HTR-8/SVneo (cell line): ENCODE data around the gene DCDC2B.
"Not testable (repeated sequence)": the region's sequence is repeated elsewhere in the genome, so short reads cannot be mapped to it uniquely, and the experiment has no call there.

ENCODE experiments used
- DNase-seq: peaks from one replicate; pipeline ENCODE4 v3.0.0; 2011; ENCODE audit warnings: low spot score, mixed read lengths; ENCODE audit not compliant: insufficient read length
- FAIRE-seq: peaks from 2 replicates; lab custom pipeline; 2011; peaks lifted over from hg19 to GRCh38; lab: Jason Lieb, UNC

DCDC2B gene

DNA sequence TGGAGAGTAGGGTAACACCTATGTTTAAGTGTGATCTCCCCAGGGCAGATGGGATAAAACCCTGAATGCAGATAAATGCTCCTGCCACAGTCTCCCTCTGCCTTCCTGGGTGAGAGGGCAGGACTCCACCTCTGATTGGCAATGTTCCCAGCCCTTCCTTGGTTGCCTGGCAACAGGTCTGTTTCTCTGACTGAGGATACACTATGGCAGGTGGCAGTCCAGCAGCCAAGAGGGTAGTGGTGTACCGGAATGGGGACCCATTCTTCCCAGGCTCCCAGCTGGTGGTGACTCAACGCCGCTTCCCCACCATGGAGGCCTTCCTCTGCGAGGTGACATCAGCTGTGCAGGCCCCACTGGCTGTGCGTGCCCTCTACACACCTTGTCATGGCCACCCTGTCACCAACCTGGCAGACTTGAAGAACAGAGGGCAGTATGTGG is at the start of gene DCDC2B:
Gene DCDC2B, plus strand, starts transcription at position 199 of the 438 bp plus-strand sequence. Its CDS starts 5 bp downstream, at position 204.
- FAIRE-seq (no peak), DNase-seq (no peak)

- DNase-seq = no peak
- no peak for FAIRE-seq
Measured at GRCh38 chr1:32159189-32159588, 49.7 kb upstream of the DCDC2B start.

DNA sequence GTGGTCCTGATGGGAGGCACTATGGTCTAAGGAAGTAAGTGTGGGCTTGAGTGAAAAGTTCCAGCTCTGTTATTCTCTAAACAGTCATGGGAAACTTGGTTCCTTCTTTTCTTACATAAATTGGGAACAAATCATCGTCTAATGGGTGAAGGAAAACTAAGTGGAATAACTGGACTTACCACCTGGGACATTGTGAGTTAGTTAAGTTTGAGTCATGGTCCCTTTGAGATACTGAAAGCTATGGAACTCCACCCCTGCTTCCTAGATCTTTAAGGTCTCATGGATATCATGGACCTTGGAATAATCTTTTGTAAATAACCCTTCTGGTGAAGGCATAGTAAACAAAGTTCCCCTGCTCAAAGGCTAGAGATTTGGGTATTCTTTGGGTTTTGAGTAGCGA is 45.5 kb upstream of the DCDC2B start:
- no peak for FAIRE-seq
- DNase-seq = no peak

DNA sequence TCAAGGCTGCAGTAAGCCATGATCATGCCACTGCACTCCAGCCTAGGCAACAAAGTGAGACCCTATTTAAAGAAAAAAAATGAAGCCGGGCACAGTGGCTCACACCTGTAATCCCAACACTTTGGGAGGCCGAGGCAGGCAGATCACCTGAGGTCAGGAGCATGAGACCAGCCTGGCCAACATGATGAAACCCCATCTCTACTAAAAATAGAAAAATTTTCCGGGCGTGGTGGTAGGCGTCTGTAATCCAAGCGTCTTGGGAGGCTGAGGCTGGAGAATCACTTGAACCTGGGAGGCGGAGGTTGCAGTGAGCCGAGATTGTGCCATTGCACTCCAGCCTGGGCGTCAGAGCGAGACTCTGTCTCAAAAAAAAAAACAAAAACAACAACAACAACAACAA is 43.3 kb upstream of the DCDC2B start:
- DNase-seq, FAIRE-seq: not testable (repeated sequence)

DNA sequence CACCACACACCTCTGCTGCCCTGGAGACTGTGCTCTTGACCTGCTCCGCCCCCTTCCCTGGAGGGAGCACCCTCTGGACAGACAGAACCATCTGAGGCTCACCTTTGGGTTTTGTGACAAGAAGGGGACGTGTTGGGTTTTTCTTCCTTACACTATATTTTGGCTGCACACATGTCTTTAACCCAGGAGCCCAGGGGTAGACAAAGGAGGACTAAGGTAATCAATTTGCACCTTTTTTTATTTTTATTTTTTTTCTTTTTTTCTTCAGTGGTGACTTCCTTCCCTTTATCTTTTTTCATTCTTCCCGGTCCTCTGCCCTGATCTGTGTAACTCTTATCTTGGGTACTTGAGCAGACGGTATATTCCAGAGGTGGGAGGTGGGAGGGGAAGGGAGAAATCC is 37.9 kb upstream of the DCDC2B start:
- no peak for FAIRE-seq
- DNase-seq = no peak

DNA sequence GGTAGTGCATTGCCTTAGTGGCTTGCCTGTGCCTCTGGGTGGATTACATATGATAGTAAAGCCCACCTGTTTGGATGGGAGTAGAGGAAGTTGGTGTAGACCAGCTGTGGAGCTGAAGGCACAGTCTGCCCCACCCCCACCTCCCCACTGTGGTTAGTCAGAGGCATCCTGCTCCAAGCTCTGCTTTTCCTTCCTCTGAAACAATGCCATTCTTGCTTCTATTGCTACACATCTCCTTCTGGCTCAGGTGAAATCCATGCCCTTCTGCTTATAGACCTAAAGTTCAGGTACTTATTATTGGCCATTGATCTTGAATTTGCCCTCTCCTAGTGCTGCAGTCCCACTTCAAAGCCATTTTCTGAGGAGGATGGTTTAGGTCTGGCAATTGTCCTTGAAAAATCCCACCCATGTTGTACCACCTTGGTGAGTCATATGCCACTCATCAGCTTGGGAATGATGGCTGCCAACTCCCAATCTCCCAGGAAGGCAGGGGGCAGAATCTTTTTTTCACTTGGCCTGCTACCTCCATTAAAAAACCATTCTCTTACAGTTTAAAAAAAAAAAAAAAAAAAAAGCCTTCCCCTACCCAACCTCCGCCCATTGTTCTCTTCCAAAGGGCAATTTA is 36.2 kb upstream of the DCDC2B start:
- DNase-seq (no peak), FAIRE-seq (no peak)

GRCh38 chr1:32178380-32179192 is 30.3 kb upstream of the DCDC2B start:
- FAIRE-seq (no peak), DNase-seq (no peak)

DNA sequence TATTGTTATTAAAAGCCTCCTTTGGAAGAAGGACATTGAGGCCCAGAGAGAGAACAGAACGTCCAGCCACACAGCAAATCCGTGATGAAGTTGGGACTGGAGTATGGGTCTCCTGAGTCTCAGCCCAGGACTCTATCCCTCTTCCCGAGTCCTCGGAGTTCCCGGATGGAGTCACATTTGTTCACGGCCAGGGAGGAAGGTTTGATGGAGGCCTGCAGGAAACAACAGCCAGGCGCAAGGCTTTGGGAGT is 29.8 kb upstream of the DCDC2B start:
- DNase-seq (no peak), FAIRE-seq (no peak)

DNA sequence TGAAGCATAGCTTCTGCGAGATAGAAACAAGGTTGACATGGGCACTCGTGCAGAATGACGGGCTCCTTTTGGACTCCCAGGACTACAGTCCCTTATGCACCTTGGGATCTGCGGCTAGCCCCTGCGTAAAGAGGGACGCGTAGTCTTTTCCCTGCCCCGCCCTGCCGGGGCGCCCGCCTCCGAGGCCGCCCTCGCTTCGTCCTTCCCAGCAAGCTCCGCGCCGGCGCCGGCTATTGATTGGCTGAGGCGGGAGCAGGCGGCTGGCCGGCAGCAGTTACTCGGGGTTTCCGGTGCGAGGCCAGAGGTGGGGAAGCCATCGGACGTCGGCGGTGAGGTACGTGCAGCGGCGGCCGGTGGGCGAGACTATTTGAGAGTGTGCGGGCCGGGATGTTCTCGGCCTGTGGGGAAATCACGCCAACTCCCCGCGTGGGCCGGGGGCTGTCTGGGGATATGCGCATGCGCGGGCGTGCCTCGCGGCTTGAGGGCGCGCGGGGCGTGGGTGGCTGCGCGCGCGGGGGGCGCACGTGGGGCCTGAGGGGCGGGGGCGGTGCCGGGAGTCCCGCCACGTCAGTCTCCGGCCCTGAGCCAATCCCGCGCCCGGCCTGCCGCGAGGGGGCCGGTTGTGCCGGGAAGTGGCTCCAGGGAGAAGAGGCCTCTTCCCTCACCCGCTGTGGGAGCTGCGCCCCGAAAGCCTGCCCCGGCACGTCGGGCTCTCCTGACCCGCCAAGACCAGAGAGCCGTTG is 29.3 kb upstream of the DCDC2B start, which contains the start of gene TXLNA:
Gene TXLNA, plus strand, starts transcription at position 233 of the 743 bp plus-strand sequence. CDS start 671 bp downstream, outside the sequence.
- DNase-seq (peak; percentile 89), FAIRE-seq (peak; percentile 91)

- DNase-seq (peak; percentile 28), FAIRE-seq (no peak)
Measured at GRCh38 chr1:32180186-32181060, 28.5 kb upstream of the DCDC2B start.

DNA sequence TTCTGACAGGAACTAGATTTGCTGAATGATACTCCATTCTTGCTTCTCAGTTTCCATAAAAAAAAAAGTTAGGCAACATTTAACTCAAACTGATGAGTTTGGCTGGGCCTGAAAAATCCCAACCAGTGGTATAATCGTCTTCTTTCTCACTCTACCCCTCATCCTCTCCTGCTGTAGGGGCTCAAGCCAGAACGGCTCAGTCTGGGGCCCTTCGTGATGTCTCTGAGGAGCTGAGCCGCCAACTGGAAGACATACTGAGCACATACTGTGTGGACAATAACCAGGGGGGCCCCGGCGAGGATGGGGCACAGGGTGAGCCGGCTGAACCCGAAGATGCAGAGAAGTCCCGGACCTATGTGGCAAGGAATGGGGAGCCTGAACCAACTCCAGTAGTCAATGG is 27.8 kb upstream of the DCDC2B start:
- no peak for FAIRE-seq
- DNase-seq = no peak

- FAIRE-seq (no peak), DNase-seq (no peak)
Measured at GRCh38 chr1:32181563-32181962, 27.3 kb upstream of the DCDC2B start.

DNA sequence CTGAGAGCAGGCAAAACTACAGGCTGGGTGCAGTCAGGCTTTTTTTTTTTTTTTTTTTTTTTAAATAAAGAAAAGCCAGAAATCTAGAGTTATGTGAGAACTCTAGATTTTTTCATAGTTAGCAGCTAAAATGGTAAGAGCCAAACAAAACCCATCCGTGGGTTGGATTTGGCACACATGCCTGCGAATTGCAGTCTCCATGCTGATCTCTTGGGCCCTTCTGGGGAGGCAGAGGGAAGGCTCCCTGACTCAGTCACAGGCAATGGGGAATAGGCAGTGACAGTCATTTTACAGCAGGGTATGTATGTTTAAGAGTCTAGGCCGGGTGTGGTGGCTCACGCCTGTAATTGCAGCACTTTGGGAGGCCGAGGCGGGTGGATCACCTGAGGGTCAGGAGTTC is 26.8 kb upstream of the DCDC2B start:
- FAIRE-seq (no peak), DNase-seq (no peak)

- FAIRE-seq = no peak
- no peak for DNase-seq
Measured at GRCh38 chr1:32184650-32185049, 24.2 kb upstream of the DCDC2B start.

GRCh38 chr1:32186077-32186476 is 22.8 kb upstream of the DCDC2B start:
- FAIRE-seq = no peak
- no peak for DNase-seq

DNA sequence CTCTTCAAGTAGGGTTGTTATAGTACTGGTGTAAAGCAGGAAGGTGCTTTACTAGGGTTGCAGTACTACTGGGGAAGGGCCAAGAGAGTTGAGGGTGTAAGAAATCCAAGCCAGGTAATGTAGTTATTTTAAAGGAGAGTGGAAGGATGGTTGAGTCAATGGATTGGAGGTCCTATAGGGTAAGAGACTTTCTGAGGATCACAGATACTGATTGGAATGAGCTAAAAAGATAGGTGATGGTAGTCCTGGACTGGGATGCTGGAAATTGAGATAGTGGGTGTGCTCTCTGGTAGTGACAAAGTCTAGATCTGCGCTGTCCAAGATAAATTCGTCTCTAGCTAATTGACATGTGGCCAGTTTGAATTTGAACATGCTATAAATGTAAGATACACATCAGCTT is 22.4 kb upstream of the DCDC2B start:
- FAIRE-seq (no peak), DNase-seq (no peak)

- DNase-seq (no peak), FAIRE-seq (no peak)
Measured at GRCh38 chr1:32187850-32188249, 21.0 kb upstream of the DCDC2B start.

GRCh38 chr1:32192220-32192948 is 16.5 kb upstream of the DCDC2B start:
- DNase-seq (no peak), FAIRE-seq (no peak)

DNA sequence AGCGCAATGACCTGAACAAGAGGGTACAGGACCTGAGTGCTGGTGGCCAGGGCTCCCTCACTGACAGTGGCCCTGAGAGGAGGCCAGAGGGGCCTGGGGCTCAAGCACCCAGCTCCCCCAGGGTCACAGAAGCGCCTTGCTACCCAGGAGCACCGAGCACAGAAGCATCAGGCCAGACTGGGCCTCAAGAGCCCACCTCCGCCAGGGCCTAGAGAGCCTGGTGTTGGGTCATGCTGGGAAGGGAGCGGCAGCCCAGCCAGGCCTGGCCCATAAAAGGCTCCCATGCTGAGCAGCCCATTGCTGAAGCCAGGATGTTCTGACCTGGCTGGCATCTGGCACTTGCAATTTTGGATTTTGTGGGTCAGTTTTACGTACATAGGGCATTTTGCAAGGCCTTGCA is 13.9 kb upstream of the DCDC2B start:
- DNase-seq (no peak), FAIRE-seq (no peak)

DNA sequence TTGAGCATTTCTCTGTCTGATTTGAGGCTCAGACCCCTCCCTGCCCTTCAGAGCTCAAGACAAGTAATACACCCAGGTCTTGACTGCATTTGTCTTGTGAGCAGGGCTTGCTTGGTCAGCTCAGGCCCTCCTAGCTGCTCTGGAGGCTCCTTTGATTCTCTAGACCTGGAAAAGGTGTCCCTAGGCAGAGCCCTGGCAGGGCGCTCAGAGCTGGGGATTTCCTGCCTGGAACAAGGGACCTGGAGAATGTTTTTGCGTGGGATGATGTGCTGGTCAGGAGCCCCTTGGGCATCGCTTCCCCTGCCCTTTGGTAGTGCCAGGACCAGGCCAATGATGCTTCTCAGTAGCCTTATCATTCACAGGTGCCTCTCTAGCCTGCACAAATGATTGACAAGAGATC is 13.4 kb upstream of the DCDC2B start:
- no peak for DNase-seq
- FAIRE-seq = no peak
